Measurements from ENCODE around the gene ZNF507.

ZNF507 gene

GRCh38 chr19:32324631-32325285, 20.7 kb upstream of the ZNF507 start:
- no peak for TF ChIP-seq CTCF (IDR thresholded peaks at IDR 0.05; ENCODE audit: extremely low read depth, missing control alignments)
- no peak for DNase-seq (ENCODE audit: low spot score)

DNA sequence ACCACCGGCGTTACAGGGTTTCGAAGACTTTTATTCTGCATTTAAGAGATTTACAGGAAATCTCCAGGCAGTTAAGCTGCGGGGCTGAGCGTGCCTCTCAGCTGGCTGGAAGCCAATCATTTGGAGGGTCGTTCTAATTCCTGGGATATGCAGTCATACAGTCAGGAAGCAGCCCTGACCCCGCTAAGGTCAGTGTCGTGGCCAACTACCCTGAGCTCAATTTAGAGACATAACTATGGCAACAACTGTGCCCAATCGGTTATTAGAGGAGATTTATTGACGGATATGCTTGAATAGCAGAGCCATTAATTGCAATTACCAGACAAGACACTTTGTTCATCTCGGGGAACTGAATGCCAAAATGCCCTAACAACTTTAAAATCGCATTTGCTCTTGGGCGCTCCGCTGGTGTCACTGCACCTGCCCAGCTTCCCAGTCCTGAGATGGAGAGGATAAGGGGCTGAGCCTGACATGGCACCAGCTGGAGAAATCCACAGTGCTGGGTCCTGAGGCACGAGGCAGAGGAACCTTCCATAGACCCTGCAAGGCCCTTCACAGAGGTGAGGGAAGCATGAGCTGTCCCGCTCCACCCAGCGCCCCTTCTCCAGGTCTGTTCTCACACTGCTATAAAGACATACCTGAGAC, 15.1 kb upstream of the ZNF507 start:
- no peak for TF ChIP-seq CTCF (IDR thresholded peaks at IDR 0.05; ENCODE audit: extremely low read depth, missing control alignments)
- no peak for DNase-seq (ENCODE audit: low spot score)

DNA sequence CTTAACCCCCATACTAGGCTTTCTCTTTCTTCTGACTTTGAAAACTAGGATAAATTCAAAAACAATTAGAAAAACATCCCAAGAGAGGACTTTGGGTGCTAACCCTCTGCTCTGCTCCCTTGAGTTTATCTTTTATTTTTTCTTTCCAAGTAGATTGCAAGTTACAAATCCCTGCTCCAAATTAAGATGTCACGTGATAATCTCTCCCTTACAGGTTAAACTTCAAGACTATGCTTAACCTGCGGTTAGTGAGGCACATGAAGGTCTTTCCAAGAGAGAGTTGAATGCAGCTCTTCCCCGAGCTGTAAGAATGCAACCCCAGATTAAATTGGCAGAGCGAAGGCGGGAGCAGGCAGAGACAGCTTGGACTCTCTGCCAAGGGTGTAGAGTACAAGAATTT, 12.2 kb upstream of the ZNF507 start:
- no peak for TF ChIP-seq CTCF (IDR thresholded peaks at IDR 0.05; ENCODE audit: extremely low read depth, missing control alignments)
- no peak for DNase-seq (ENCODE audit: low spot score)

DNA sequence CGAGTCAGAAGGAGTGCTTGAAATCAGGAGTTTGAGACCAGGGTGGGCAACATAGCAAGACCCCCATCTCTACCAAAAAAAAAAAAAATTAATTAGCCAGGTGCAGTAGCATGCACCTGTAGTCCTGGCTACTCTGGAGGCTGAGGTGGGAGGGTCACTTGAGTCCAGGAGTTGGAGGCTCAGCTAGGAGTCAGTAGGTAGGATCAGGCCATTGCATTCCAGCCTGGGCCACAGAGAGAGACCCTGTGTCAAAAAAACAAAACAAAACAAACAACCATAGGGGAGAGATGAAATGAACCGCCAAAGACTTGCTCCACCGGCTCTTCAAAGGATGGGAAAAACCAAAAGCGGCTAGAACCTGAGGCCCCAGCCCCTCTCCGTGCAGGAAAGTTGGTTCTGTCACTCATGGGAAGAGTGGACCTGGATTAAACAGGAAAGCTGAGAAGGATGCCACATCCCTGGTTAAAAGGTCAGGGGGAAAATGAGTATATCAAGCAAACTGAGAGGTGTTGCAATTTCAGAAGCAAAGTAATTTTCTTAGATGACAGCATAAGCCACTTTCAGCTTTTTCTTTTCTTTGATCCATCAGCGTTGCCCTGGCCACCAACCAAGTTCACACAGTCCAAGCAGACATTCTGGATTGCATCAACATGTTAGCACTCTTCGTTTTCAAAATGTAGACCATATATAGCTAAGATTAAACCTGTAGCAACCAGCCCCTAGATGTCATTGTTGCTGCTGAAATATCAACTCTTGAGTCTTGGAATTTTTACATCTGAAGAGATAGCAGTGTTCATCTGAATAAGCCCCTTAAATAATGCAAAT, 8.9 kb upstream of the ZNF507 start:
- no peak for TF ChIP-seq CTCF (IDR thresholded peaks at IDR 0.05; ENCODE audit: extremely low read depth, missing control alignments)
- DNase-seq (ENCODE audit: low spot score): no peak

DNA sequence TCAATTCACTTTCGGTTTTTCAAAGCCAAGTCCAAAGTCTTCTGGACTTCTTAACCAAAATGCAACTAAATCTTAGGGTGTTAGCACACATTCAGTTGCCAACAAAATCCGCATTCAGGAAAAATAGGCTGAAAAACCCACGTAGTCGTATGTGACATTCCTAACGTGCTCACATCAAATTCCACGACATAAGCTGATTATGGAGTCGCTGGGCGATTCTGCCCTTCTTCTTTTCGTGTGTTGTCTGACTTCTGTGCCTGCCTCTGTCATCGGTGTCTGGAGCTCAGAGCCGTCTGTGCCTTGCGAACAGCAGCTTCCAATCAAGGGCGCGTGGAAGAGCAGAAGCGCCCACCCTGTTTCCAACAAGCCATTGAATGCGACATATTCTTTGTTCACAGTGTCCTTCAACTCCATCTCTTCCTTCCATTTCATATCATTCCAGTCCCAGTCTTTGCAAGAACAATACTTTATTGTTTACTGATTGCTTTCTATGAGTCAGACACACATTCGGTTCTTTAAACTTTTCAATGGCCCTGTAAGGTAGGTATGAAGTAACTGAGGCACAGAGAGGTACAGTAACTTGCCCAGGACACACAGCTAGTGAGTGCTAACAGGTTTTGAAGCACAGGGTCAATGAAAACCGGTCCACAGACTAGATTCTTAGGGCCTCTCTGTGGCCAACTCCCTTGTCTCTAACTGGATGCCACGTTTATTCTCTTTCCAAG, 8.2 kb upstream of the ZNF507 start:
- DNase-seq (ENCODE audit: low spot score): no peak
- no peak for TF ChIP-seq CTCF (IDR thresholded peaks at IDR 0.05; ENCODE audit: extremely low read depth, missing control alignments)

GRCh38 chr19:32339423-32339822, 6.0 kb upstream of the ZNF507 start:
- DNase-seq (ENCODE audit: low spot score): no peak
- no peak for TF ChIP-seq CTCF (IDR thresholded peaks at IDR 0.05; ENCODE audit: extremely low read depth, missing control alignments)

All from GM20000 (cell line).